Activated naive CD4-positive, alpha-beta T cell treated with Interleukin-2 at 50 U/mL for 16 hours (primary cell): ENCODE data around the gene SAC3D1.
"Not testable (repeated sequence)": the region's sequence is repeated elsewhere in the genome, so short reads cannot be mapped to it uniquely, and the experiment has no call there.

Experiments used
- DNase-seq: peaks from one replicate; pipeline ENCODE4 v3.0.0-alpha.2; 2020

The SAC3D1 gene

DNA sequence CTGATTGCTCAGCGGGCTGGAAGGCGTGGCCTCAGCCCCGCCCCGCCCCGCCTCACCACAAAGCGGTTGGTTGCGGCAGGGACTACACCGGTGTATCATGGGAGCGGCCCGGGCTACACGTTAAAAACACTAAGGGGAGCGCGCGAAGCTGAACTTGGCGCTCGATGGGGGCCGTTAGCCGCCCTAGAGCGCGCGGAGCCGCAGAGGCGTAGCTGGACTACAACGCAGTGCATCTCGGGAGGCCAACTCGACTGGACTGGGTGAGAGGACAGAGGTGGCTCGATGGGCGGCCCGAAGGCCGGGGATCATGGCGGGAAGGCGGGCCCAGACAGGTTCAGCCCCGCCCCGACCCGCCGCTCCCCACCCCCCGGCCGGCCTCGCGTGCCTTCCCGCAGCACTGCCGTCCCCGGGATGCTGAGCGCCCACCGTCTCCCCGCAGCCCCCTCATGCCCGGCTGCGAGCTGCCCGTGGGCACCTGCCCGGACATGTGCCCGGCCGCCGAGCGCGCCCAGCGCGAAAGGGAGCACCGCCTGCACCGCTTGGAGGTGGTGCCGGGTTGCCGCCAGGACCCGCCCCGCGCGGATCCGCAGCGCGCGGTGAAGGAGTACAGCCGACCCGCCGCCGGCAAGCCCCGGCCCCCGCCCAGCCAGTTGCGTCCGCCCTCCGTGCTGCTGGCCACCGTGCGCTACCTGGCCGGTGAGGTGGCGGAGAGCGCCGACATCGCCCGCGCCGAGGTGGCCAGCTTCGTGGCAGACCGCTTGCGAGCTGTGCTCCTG lies at the start of gene SAC3D1:
SAC3D1 (plus strand) TSS at position 364 of the 776 bp plus-strand sequence; CDS start at position 447, 83 bp downstream.
- peak; percentile 89 for DNase-seq

GRCh38 chr11:64994318-64994717 lies 46.7 kb upstream of the SAC3D1 start:
- no peak for DNase-seq

DNA sequence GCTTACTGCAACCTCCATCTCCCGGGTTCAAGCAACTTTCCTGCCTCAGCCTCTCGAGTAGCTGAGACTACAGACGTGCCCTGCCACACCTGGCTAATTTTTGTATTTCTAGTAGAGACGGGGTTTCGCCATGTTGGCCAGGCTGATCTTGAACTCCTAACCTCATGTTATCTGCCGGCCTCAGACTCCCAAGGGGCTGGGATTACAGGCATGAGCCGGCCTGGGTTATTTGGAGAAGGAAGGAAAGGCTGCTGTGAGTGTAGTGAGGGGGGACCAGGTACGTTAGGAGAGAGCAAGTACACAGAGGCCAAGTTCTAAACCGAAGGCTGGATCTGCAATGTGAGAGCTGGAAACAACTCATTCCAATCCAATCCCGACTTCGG lies 44.7 kb upstream of the SAC3D1 start:
- no peak for DNase-seq

GRCh38 chr11:64996710-64997380 lies 44.2 kb upstream of the SAC3D1 start, which contains the start of gene BATF2:
TSS of gene BATF2 (minus strand) at chr11:64996971. CDS start at chr11:64996914, 57 bp downstream.
- DNase-seq: no peak

- no peak for DNase-seq
Measured at GRCh38 chr11:64998141-64998540, 42.9 kb upstream of the SAC3D1 start.

- no peak for DNase-seq
Measured at GRCh38 chr11:64998690-64999431, 42.1 kb upstream of the SAC3D1 start.

- no peak for DNase-seq
Measured at GRCh38 chr11:64999478-64999877, 41.5 kb upstream of the SAC3D1 start.

GRCh38 chr11:65002706-65003105 lies 38.3 kb upstream of the SAC3D1 start:
- DNase-seq: no peak

DNA sequence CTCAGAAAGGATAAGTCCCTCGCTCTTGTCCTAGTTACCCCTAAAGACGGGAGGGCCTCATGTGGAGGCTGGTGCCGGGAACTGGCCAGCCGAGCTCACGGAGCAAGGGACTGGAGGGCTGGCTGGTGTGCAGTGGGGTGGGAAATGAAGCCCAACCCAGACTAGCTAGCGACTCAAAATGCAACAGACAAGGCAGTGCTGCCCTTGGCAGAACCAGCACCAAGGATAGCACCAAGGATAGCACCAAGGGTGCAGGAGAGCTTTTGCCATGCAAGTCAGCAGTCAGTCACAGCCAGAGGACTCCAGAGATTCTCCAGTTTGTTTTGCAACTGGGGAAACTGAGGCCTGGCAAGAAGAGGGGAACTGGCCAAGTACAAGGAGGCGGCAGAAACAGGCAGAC lies 37.7 kb upstream of the SAC3D1 start:
- no peak for DNase-seq

DNA sequence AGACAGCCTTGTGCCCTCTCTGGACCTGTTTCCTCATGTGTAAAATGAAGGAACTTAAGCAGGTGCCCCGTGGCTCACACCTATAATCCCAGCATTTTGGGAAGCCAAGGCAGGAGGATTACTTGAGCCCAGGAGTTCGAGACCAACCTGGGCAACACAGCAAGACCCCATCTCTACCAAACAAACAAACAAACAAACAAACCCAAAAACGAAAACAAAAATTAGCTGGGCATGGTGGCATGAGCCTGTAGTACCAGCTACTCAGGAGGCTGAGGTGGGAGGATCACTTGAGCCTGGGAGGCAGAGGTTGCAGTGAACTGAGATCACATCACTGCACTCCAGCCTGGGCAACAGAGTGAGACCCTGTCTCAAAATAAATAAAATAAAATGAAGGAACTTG lies 37.0 kb upstream of the SAC3D1 start:
- not testable (repeated sequence) for DNase-seq

GRCh38 chr11:65008016-65008415 lies 33.0 kb upstream of the SAC3D1 start:
- DNase-seq: no peak

GRCh38 chr11:65008873-65009272 lies 32.1 kb upstream of the SAC3D1 start:
- DNase-seq: no peak

- peak; percentile 92 for DNase-seq
Measured at GRCh38 chr11:65013130-65013887, 27.7 kb upstream of the SAC3D1 start.

DNA sequence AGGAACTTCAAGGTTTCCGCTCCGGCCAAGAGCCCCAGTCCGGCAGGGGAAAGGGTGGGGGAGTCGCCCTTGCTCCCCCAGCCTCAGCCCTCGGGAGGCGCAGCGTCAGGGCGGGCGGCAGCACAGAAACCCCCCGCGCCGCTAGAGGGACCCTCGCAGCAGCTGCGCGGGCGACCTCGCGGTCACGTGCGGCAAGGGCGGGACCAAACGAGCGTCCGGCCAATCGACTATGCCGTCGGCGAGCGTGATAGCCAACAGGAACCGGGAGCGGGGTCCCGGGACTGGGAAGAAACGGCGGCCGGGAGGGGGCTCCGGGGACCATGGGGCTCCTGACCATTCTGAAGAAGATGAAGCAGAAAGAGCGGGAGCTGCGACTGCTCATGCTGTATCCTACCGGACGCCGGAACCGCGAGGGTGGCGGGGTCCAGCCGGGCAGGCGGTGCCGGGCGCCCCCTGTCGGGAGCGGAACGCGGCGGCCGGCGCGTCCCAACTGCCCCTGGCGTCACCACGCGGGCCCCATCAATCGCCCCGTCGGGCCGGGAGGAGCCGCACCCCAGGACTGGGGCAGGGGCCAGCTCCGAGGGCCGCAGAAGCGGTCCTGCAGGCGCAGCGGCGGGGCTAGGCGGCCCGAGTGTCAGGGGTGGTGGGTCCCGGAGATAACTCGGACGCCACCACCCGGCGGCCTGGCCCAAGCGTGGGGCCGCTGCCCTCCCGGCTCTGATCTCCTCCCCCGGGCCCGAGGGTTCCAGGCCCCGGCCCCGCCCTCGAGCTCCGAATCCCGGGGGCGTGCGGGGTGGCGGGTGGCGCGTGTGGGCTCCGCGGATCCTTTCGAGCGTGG lies 26.9 kb upstream of the SAC3D1 start, which contains the start of gene ARL2:
ARL2 (plus strand) TSS at position 273 of the 838 bp plus-strand sequence; CDS start at position 321, 48 bp downstream.
- DNase-seq: peak; percentile 87

GRCh38 chr11:65014726-65015227 lies 26.2 kb upstream of the SAC3D1 start:
- peak; percentile 3 for DNase-seq

DNA sequence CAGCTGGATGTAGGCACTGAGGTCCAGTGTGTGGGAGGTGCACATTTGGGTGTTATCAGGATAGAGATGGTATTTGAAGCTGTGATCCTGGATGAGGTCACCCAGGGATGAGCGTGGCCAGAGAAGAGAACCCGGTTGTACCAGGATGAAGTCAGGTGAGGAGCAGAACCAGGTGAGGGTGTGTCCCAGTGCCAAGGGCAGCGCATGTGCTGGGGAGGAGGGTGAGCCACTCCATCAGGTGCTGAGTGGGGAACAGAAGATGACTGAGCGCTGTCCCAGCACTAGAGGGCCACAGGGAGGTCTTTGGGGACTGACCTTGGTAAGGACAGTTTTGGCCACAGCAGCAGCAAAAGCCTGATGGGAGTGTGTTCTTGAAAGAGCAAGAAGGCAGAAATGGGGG lies 24.3 kb upstream of the SAC3D1 start:
- DNase-seq: no peak

GRCh38 chr11:65017937-65018336 lies 23.1 kb upstream of the SAC3D1 start:
- no peak for DNase-seq

GRCh38 chr11:65019824-65020223 lies 21.2 kb upstream of the SAC3D1 start:
- no peak for DNase-seq

GRCh38 chr11:65021003-65021402 lies 20.0 kb upstream of the SAC3D1 start:
- DNase-seq: no peak

DNA sequence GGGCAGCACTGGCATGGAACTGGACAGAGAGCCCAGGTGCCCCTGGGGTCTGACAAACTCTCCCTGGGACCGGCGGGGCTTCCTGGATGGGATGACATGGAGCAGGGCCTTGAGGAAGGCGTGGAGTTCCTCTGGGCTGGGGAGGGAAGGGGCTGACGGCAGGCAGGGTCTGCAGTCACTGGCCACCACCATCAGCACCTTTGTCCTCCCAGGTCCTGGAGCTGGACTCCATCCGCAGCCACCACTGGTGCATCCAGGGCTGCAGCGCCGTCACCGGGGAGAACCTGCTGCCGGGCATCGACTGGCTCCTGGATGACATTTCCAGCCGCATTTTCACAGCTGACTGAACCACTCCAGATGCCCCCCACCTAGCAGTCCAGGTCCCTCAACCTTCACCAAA lies 19.5 kb upstream of the SAC3D1 start:
- DNase-seq: no peak

DNA sequence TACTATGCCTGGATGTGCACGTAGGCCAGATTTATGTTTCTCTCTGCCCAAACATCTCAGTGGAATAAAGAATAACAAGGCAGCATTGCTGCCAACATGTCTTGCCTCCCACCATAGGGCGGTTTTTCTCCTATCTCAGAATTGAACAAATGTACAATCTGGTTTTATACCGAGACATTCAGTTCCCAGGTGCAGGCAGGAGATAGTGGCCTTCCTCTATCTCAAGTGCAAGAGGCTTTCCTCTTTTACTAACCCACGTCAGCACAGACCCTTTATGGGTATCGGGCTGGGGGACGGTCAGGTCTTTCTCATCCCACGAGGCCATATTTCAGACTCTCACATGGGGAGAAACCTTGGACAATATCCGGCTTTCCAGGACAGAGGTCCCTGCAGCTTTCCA lies 17.5 kb upstream of the SAC3D1 start:
- not testable (repeated sequence) for DNase-seq

- DNase-seq: no peak
Measured at GRCh38 chr11:65026810-65027209, 14.2 kb upstream of the SAC3D1 start.
